ENCODE measurements around the gene DHX35.

DNA sequence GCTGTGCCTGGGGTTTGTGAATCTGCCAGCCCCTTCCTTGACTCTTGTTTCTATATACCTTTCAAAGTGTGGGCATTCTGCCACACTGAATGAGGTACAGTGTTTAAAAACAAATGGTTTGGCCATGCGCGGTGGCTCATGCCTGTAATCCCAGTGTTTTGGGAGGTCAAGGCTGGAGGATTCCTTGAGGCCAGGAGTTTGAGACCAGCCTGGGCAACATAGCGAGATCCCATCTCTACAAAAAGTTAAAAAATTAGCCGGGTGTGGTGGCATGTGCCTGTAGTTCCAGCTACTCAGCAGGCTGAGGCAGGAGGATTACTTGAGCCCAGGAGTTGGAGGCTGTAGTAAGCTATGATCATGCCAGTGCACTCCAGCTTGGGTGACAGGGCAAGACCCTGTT, 30.2 kb upstream of the DHX35 start:
- TF ChIP-seq POLR2AphosphoS5 (IDR thresholded peaks at IDR 0.05; ENCODE audit: low read depth, low read length), result no peak
- TF ChIP-seq, protein P1, sequence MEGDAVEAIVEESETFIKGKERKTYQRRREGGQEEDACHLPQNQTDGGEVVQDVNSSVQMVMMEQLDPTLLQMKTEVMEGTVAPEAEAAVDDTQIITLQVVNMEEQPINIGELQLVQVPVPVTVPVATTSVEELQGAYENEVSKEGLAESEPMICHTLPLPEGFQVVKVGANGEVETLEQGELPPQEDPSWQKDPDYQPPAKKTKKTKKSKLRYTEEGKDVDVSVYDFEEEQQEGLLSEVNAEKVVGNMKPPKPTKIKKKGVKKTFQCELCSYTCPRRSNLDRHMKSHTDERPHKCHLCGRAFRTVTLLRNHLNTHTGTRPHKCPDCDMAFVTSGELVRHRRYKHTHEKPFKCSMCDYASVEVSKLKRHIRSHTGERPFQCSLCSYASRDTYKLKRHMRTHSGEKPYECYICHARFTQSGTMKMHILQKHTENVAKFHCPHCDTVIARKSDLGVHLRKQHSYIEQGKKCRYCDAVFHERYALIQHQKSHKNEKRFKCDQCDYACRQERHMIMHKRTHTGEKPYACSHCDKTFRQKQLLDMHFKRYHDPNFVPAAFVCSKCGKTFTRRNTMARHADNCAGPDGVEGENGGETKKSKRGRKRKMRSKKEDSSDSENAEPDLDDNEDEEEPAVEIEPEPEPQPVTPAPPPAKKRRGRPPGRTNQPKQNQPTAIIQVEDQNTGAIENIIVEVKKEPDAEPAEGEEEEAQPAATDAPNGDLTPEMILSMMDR (IDR thresholded peaks at IDR 0.05), result no peak

All from Panc1 (cell line).